Measurements from ENCODE around the gene BCL2L2. TPM values are rescaled to one million over a fixed set of nuclear protein-coding genes. Genes with fewer than 3 reads are reported as not detected.

The BCL2L2 gene
- total and polyA plus RNA-seq, 3 donors from 2014 or later = 46.8 to 85.1 (median 78.0) TPM

DNA sequence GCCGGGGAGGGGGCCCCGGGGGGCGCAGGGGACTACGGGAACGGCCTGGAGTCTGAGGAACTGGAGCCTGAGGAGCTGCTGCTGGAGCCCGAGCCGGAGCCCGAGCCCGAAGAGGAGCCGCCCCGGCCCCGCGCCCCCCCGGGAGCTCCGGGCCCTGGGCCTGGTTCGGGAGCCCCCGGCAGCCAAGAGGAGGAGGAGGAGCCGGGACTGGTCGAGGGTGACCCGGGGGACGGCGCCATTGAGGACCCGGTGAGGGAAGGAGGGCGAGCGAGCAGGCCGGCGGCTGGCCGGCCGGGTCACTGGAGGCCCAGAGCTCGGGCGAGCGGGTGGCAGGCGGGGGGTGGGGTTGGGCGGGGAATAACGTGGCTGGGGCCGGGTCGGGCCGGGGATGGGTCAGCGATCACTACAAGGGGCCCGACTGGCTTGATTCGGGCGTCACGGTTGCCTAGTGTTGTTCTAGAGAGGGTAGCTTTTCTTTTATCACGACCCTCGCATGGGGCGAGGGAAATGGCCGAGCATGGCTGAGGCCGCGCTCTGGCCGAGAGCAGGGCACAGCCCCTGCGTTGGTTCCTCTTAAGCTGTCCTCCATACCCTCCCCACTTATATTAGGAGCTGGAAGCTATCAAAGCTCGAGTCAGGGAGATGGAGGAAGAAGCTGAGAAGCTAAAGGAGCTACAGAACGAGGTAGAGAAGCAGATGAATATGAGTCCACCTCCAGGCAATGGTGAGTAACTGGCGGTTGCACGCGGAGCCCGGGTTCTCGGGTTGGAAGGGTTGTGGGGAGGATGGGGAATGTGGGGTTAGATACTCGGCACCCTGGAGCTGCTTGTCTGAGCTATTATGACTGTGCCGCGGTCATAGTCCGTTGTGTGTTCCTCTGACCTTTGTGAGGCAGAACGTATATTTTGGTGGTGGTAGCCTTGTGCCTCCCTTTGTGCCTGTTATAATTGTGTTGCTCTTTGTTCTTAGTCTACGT is 15.2 kb downstream of the BCL2L2 start:
- Histone ChIP-seq H3K4me1 (peaks cover 33% of the 10 kb centered on the region), H3K4me3 (peak overlapping the region; percentile 96 to 99), H3K27me3 (no peaks in the 10 kb centered on the region), H3K27ac (peak overlapping the region; percentile 99), H3K9me3 (no peaks in the 10 kb centered on the region), H3K36me3 (ENCODE audit: low read depth, missing control alignments) (no peaks in the 10 kb centered on the region)
- peak; percentile 54 for DNase-seq
- intact Hi-C loops (cut with DNase I; ENCODE audit: low total_unique reads) = no loop called here
- no peak for TF ChIP-seq POLR2A (IDR thresholded peaks at IDR 0.05)
- TF ChIP-seq, protein P1, sequence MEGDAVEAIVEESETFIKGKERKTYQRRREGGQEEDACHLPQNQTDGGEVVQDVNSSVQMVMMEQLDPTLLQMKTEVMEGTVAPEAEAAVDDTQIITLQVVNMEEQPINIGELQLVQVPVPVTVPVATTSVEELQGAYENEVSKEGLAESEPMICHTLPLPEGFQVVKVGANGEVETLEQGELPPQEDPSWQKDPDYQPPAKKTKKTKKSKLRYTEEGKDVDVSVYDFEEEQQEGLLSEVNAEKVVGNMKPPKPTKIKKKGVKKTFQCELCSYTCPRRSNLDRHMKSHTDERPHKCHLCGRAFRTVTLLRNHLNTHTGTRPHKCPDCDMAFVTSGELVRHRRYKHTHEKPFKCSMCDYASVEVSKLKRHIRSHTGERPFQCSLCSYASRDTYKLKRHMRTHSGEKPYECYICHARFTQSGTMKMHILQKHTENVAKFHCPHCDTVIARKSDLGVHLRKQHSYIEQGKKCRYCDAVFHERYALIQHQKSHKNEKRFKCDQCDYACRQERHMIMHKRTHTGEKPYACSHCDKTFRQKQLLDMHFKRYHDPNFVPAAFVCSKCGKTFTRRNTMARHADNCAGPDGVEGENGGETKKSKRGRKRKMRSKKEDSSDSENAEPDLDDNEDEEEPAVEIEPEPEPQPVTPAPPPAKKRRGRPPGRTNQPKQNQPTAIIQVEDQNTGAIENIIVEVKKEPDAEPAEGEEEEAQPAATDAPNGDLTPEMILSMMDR (IDR thresholded peaks at IDR 0.05) = no peak
- 0% methylated on average over 35 to 39 of the region's 64 CpGs for WGBS, 2 donors

DNA sequence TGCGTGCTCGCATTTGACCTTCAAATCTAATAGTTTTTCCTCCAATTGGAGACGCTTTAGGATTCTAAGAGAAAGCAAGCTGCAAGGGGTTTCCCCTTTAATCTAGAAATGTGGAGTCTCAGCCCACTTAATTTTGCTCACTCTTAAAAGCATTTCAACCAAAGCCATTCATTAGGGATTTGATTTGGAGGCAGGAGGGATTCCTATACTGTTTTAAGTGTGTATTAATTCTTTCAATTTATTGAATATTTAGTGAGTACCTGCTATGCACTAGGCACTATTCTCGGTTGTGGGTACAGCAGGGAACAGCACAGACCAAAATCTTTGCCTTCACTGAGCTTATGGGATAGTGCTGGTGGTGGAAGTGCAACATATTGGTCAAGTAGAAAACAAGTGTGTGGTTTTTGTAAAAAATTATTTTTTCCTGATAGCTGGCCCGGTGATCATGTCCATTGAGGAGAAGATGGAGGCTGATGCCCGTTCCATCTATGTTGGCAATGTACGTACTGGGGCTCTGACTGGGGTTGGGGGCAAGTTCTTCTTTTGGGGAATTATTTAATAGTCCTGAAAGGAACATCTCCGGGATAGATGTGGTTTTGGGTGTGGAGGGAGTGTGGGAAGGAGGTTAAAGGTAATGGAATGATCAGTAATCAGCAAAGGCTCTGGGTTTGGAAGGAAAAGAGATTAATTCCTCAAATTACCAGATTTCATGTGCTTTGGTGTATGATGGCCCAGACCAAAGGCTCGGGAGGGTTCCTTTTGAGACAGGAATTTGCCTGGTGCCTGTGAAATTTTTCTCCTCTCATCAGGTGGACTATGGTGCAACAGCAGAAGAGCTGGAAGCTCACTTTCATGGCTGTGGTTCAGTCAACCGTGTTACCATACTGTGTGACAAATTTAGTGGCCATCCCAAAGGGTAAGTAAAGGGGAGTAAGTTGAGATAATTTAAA is 16.2 kb downstream of the BCL2L2 start:
- intact Hi-C loops (cut with DNase I; ENCODE audit: low total_unique reads) = no loop called here
- WGBS, 2 donors = 29 to 33% methylated on average over 10 of the region's 10 CpGs
- Histone ChIP-seq H3K4me3 (peak overlapping the region; percentile 96 to 99), H3K27ac (peak overlapping the region; percentile 99), H3K36me3 (ENCODE audit: low read depth, missing control alignments) (no peaks in the 10 kb centered on the region), H3K27me3 (no peaks in the 10 kb centered on the region), H3K4me1 (peaks cover 40% of the 10 kb centered on the region), H3K9me3 (no peaks in the 10 kb centered on the region)
- no peak for DNase-seq
- TF ChIP-seq, protein P1 (IDR thresholded peaks at IDR 0.05) = no peak
- no peak for TF ChIP-seq POLR2A (IDR thresholded peaks at IDR 0.05)

DNA sequence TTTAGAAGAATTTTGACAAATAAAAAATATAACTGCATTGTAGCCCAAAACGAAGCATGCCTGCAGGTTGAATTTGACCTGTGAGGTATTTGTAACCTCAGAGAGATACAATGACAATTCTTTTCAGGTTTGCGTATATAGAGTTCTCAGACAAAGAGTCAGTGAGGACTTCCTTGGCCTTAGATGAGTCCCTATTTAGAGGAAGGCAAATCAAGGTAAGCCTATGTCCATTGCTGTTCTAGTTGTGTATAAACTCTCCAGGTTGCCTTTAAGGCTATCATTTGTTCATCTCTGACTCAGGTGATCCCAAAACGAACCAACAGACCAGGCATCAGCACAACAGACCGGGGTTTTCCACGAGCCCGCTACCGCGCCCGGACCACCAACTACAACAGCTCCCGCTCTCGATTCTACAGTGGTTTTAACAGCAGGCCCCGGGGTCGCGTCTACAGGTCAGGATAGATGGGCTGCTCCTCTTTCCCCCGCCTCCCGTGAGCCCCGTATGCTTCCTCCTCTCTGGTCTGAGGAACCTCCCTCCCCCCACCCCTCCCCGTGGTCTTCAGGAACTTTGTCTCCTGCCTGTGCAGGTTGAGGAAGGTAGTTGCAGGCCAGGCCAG is 17.3 kb downstream of the BCL2L2 start:
- Histone ChIP-seq H3K36me3 (ENCODE audit: low read depth, missing control alignments) (no peaks in the 10 kb centered on the region), H3K4me3 (no peak overlapping the region), H3K9me3 (no peaks in the 10 kb centered on the region), H3K27ac (peak overlapping the region; percentile 99), H3K27me3 (no peaks in the 10 kb centered on the region), H3K4me1 (peaks cover 43% of the 10 kb centered on the region)
- TF ChIP-seq, protein P1 (IDR thresholded peaks at IDR 0.05) = no peak
- no peak for TF ChIP-seq POLR2A (IDR thresholded peaks at IDR 0.05)
- DNase-seq = no peak
- intact Hi-C loops (cut with DNase I; ENCODE audit: low total_unique reads) = no loop called here
- 58 to 72% methylated on average over 18 of the region's 18 CpGs for WGBS, 2 donors

DNA sequence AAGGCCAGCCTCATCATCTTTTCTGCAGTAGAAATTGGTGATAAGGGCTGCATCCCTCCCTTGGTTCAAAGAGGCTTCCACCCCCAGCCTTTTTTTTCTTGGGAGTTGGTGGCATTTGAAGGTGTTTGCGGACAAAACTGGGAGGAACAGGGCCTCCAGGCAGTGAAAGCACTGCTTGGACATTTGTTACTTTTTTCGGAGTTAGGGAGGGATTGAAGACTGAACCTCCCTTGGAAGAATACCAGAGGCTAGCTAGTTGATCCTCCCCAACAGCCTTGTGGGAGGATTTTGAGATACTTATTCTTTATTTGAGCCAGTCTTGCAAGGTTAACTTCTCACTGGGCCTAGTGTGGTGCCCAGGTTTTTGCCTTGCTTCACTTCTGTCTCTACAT is 17.8 kb downstream of the BCL2L2 start:
- Histone ChIP-seq H3K4me1 (peaks cover 43% of the 10 kb centered on the region), H3K9me3 (no peaks in the 10 kb centered on the region), H3K36me3 (ENCODE audit: low read depth, missing control alignments) (no peaks in the 10 kb centered on the region), H3K27ac (peak overlapping the region; percentile 99), H3K4me3 (no peak overlapping the region), H3K27me3 (no peaks in the 10 kb centered on the region)
- intact Hi-C loops (cut with DNase I; ENCODE audit: low total_unique reads) = no loop called here
- WGBS, 2 donors = 41 to 45% methylated on average over 2 of the region's 2 CpGs
- TF ChIP-seq, protein P1 (IDR thresholded peaks at IDR 0.05) = no peak
- TF ChIP-seq POLR2A (IDR thresholded peaks at IDR 0.05) = no peak
- DNase-seq = peak; percentile 63
